HCT116 (cell line): ENCODE data around the gene IGF2R. TPM values are rescaled to one million over a fixed set of nuclear protein-coding genes. Genes with fewer than 3 reads are reported as not detected.

Experiments used
- ATAC-seq: fragments of 200-7000 bp; cut with Tn5 transposase; 2 replicates; pipeline ENCODE4 v1.9.1; 2020; ENCODE audit warnings: mild to moderate bottlenecking, moderate library complexity
- BruUV-seq: library from RNA; stranded (reverse); fragments of 400-500 nt; replicated peaks from 2 replicates; lab custom pipeline; 2021; lab: Mats Ljungman, UMichigan
- CTCF ChIA-PET: fragments of 300-600 bp; sonication (Branson Sonifier 250); formaldehyde crosslinking; loops from one replicate; lab custom pipeline; 2021; ENCODE audit warnings: antibody characterized with exemption; lab: Charles Lee
- POLR2A ChIA-PET: fragments of 300-600, 350-600 bp; sonication (Branson Sonifier 250); formaldehyde crosslinking; loops from one replicate; lab custom pipeline; 2021; ENCODE audit warnings: antibody characterized with exemption; lab: Charles Lee
- RAD21 ChIA-PET, 2 experiments: fragments of 300-600 bp; sonication (Branson Sonifier 250); formaldehyde crosslinking; loops; one replicate each; lab custom pipeline; 2023; ENCODE audit warnings: low total read pairs in 2 of 2; ENCODE audit not compliant: uncharacterized antibody in 2 of 2, unreplicated experiment in 2 of 2, low non-redundant PET in 1 of 2; lab: Charles Lee
- DNase-seq: peaks from one replicate; pipeline ENCODE4 v3.0.0-alpha.2; 2010; ENCODE audit warnings: low read depth, low spot score
- H2AFZ ChIP-seq: fragments of 200-600 bp; shearing (Covaris generic), sonication (generic); 2 replicates; pipeline ENCODE4 v1.6.1; 2017; ENCODE audit warnings: low read depth, mixed run types, mixed read lengths, antibody characterized with exemption, low read length; ENCODE audit not compliant: poor library complexity, severe bottlenecking
- H3K27ac ChIP-seq: 2 replicates; pipeline ENCODE4 v1.5.1; 2012; ENCODE audit warnings: low read depth, low read length
- H3K27me3 ChIP-seq: fragments of 200-600 bp; sonication (generic); 2 replicates; pipeline ENCODE4 v1.6.1; 2016; ENCODE audit warnings: mixed run types, low read length, mixed read lengths; ENCODE audit not compliant: insufficient read depth
- H3K36me3 ChIP-seq, 2 experiments: fragments of 200-500 bp in 1 of 2; fragments of 200-600 bp in 1 of 2; sonication (Bioruptor generic) in 1 of 2; sonication (generic) in 1 of 2; 2 replicates each; pipeline versions ENCODE4 v1.5.1 to v1.6.1; 2014 to 2016; ENCODE audit warnings: low read length in 2 of 2, inconsistent platforms in 1 of 2, mixed read lengths in 1 of 2, mixed run types in 1 of 2; ENCODE audit not compliant: insufficient read depth in 2 of 2, control insufficient read depth in 1 of 2
- H3K4me1 ChIP-seq, 2 experiments: fragments of 200-600 bp in 1 of 2; sonication (generic) in 1 of 2; 2 replicates each; pipeline versions ENCODE4 v1.5.1 to v1.6.1; 2012 to 2017; ENCODE audit warnings: low read length in 2 of 2, inconsistent platforms in 1 of 2, mild to moderate bottlenecking in 1 of 2, mixed read lengths in 1 of 2, mixed run types in 1 of 2, moderate library complexity in 1 of 2; ENCODE audit not compliant: insufficient read depth in 2 of 2, control insufficient read depth in 1 of 2
- H3K4me2 ChIP-seq: fragments of 200-600 bp; sonication (generic); 2 replicates; pipeline ENCODE4 v1.6.1; 2017; ENCODE audit warnings: mixed run types, low read length, mixed read lengths
- H3K4me3 ChIP-seq, 2 experiments: fragments of 200-600 bp in 1 of 2; sonication (generic) in 1 of 2; replicated peaks in 1 of 2; 2 replicates each; pipeline ENCODE4 v1.5.1; 2011 to 2016; ENCODE audit warnings: low read length in 2 of 2, control low read depth in 1 of 2, low read depth in 1 of 2, mild to moderate bottlenecking in 1 of 2, mixed read lengths in 1 of 2, mixed run types in 1 of 2
- H3K79me2 ChIP-seq: fragments of 200-600 bp; sonication (generic); 2 replicates; pipeline ENCODE4 v1.6.1; 2017; ENCODE audit warnings: mild to moderate bottlenecking, mixed run types, low read length, moderate library complexity, mixed read lengths; ENCODE audit not compliant: insufficient read depth
- H3K9ac ChIP-seq: fragments of 200-600 bp; sonication (generic); 2 replicates; pipeline ENCODE4 v1.6.1; 2016; ENCODE audit warnings: low read length, mixed read lengths
- H3K9me2 ChIP-seq: fragments of 200-600 bp; sonication (generic), shearing (Covaris generic); 2 replicates; pipeline ENCODE4 v1.6.1; 2017; ENCODE audit warnings: mixed run types, mild to moderate bottlenecking, moderate library complexity; ENCODE audit not compliant: insufficient read depth
- H3K9me3 ChIP-seq, 2 experiments: fragments of 200-500 bp in 1 of 2; fragments of 200-600 bp in 1 of 2; sonication (Bioruptor generic) in 1 of 2; sonication (generic) in 1 of 2; 2 replicates each; pipeline ENCODE4 v1.6.1; 2014 to 2017; ENCODE audit warnings: low read length in 2 of 2, mixed read lengths in 2 of 2, inconsistent platforms in 1 of 2, low read depth in 1 of 2, mild to moderate bottlenecking in 1 of 2, mixed run types in 1 of 2, moderate library complexity in 1 of 2; ENCODE audit not compliant: control insufficient read depth in 1 of 2, insufficient read depth in 1 of 2
- H4K20me1 ChIP-seq: fragments of 200-600 bp; sonication (generic), shearing (Covaris generic); 2 replicates; pipeline ENCODE4 v1.6.1; 2017; ENCODE audit warnings: mixed run types, mild to moderate bottlenecking, moderate library complexity; ENCODE audit not compliant: insufficient read depth
- CBX3 ChIP-seq: IDR thresholded peaks from 2 replicates; pipeline ENCODE4 v1.6.1; 2012; ENCODE audit warnings: low read depth
- EGR1 ChIP-seq: IDR thresholded peaks from 2 replicates; pipeline ENCODE4 v1.6.1; 2012; ENCODE audit warnings: low read depth
- ELF1 ChIP-seq: IDR thresholded peaks from 2 replicates; pipeline ENCODE4 v1.6.1; 2012; ENCODE audit warnings: low read depth, borderline replicate concordance
- POLR2A ChIP-seq: IDR thresholded peaks from 2 replicates; pipeline ENCODE4 v1.7.0; 2011; ENCODE audit warnings: borderline replicate concordance; ENCODE audit not compliant: insufficient read depth, insufficient read length; ENCODE audit errors: extremely low read depth
- POLR2AphosphoS5 ChIP-seq: IDR thresholded peaks from 2 replicates; pipeline ENCODE4 v1.6.1; 2011; ENCODE audit warnings: mild to moderate bottlenecking, low read depth, low read length, moderate library complexity
- RAD21 ChIP-seq: IDR thresholded peaks from 2 replicates; pipeline ENCODE4 v1.6.1; 2012; ENCODE audit warnings: low read depth, mild to moderate bottlenecking
- REST ChIP-seq: IDR thresholded peaks from 2 replicates; pipeline ENCODE4 v1.6.1; 2012; ENCODE audit warnings: low read depth
- SIN3A ChIP-seq: IDR thresholded peaks from 2 replicates; pipeline ENCODE4 v1.6.1; 2012; ENCODE audit warnings: low read depth
- SP1 ChIP-seq: IDR thresholded peaks from 2 replicates; pipeline ENCODE4 v1.6.1; 2012; ENCODE audit warnings: low read depth
- TCF7L2 ChIP-seq: IDR thresholded peaks from 2 replicates; pipeline ENCODE4 v1.7.0; 2011; ENCODE audit warnings: borderline replicate concordance, inconsistent platforms; ENCODE audit not compliant: insufficient read depth, insufficient read length; ENCODE audit errors: extremely low read depth
- ZFX ChIP-seq: fragments of 450-650 bp; IDR thresholded peaks from 2 replicates; pipeline ENCODE4 v1.6.1; 2017
- ZNF274 ChIP-seq: fragments of 200-500 bp; sonication (Bioruptor generic); IDR thresholded peaks from 2 replicates; pipeline ENCODE4 v1.6.1; 2014; ENCODE audit warnings: mild to moderate bottlenecking, low read depth, low read length, inconsistent platforms
- intact Hi-C: fragments of 100-400 bp; cut with micrococcal nuclease; formaldehyde crosslinking; loops from 2 replicates; pipeline ENCODE4 v1.10.0; 2022
- total RNA-seq: library from RNA; stranded (reverse); gene quantifications from one replicate; pipeline ENCODE4 v1.2.1, GENCODE V29; 2021; ENCODE audit not compliant: unreplicated experiment
- TF ChIP-seq, protein P1 (sequence below): IDR thresholded peaks from 2 replicates; pipeline ENCODE4 v1.6.1; 2012
- TF ChIP-seq, protein P2 (sequence below): IDR thresholded peaks from 2 replicates; pipeline ENCODE4 v1.6.1; 2012

The IGF2R gene
- total RNA-seq, 1 experiment from 2014 or later = 37.0 TPM

GRCh38 chr6:160050022-160050421 lies 81.1 kb downstream of the IGF2R start:
- intact Hi-C loops = no loop called here
- Histone ChIP-seq H3K4me1 (no peaks in the 10 kb centered on the region), H3K79me2 (no peaks in the 10 kb centered on the region), H3K27me3 (no peaks in the 10 kb centered on the region), H4K20me1 (no peaks in the 10 kb centered on the region), H3K4me2 (no peak overlapping the region), H2AFZ (no peak overlapping the region), H3K9me2 (no peaks in the 10 kb centered on the region), H3K36me3 (peaks cover 9 to 37% of the 10 kb centered on the region in 2 experiments; a peak in 3 of 4 replicates), H3K4me3 (no peak overlapping the region), H3K27ac (no peak overlapping the region), H3K9ac (no peak overlapping the region), H3K9me3 (no peaks in the 10 kb centered on the region)
- ATAC-seq = no peak
- DNase-seq = no peak
- POLR2A ChIA-PET = no interaction called here
- RAD21 ChIA-PET = no interaction called here
- BruUV-seq = no TSS peak
- TF ChIP-seq CBX3 = no peak
- TF ChIP-seq SP1 = no peak
- TF ChIP-seq ELF1 = no peak
- no peak for TF ChIP-seq REST
- no peak for TF ChIP-seq POLR2A
- CTCF ChIA-PET = no interaction called here

DNA sequence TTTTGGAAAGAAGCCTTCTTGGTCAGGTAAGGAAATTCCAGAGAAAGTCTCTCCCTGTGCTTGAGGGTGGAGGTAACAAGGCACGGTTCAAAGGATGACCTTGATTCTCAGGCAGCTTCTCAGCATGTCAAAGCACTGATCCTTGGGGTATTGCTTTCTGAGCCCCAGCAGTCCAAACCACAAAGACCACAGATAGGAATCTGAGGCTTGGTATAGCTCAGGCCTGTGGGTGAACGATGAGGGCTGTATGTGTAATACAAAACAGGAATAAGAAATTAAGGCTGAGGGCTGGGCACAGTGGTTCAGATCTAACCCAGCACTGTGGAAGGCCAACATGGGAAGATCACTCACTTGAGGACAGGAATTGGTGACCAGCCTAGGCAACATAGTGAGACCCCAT lies 82.5 kb downstream of the IGF2R start:
- POLR2A ChIA-PET = no interaction called here
- no peak for ATAC-seq
- H3K27me3 ChIP-seq = no peaks in the 10 kb centered on the region
- intact Hi-C loops = no loop called here
- H3K9me2 ChIP-seq = no peaks in the 10 kb centered on the region
- no peak for DNase-seq
- H3K4me1 ChIP-seq = no peaks in the 10 kb centered on the region
- CTCF ChIA-PET = no interaction called here
- H3K27ac ChIP-seq = no peak overlapping the region
- peaks cover 9 to 28% of the 10 kb centered on the region in 2 experiments; a peak in 3 of 4 replicates for H3K36me3 ChIP-seq
- RAD21 ChIA-PET = no interaction called here
- H2AFZ ChIP-seq = no peak overlapping the region
- H3K79me2 ChIP-seq = no peaks in the 10 kb centered on the region
- H3K4me3 ChIP-seq = no peak overlapping the region
- BruUV-seq = no TSS peak
- no peak overlapping the region for H3K9ac ChIP-seq
- H3K4me2 ChIP-seq = no peak overlapping the region
- H4K20me1 ChIP-seq = no peaks in the 10 kb centered on the region
- no peaks in the 10 kb centered on the region for H3K9me3 ChIP-seq
- TF ChIP-seq SIN3A (no peak), TCF7L2 (no peak), ELF1 (no peak), POLR2AphosphoS5 (no peak), POLR2A (no peak), SP1 (no peak), REST (no peak), EGR1 (no peak), RAD21 (no peak), CBX3 (no peak), ZNF274 (no peak), ZFX (no peak)
- TF ChIP-seq, protein P1, sequence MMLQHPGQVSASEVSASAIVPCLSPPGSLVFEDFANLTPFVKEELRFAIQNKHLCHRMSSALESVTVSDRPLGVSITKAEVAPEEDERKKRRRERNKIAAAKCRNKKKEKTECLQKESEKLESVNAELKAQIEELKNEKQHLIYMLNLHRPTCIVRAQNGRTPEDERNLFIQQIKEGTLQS = no peak
- TF ChIP-seq, protein P2, sequence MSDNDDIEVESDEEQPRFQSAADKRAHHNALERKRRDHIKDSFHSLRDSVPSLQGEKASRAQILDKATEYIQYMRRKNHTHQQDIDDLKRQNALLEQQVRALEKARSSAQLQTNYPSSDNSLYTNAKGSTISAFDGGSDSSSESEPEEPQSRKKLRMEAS = no peak
